ENCODE results near the gene COL15A1.
"Not testable (repeated sequence)": the region's sequence is repeated elsewhere in the genome, so short reads cannot be mapped to it uniquely, and the experiment has no call there.

Gene COL15A1

DNA sequence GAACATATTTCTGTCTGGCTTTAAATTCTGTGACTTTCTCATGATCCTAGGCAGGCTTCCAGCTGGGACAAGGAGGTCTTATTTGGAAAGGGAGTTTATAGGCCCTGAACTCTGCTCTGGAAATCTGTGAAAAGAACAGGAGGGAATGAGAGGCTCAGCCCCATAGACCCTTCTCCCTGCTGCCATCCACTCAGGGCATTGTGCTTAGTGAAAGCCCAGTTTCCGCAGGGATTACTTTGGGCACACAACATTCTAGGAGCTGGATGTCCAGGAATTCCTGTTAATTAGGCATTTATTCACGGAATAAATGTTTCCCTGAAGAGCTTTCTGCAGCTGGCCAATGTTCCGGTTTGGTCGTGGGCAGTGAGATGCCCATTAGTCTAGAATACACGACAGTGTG is 32.7 kb upstream of the COL15A1 start:
- no peak overlapping the region for H3K4me3 ChIP-seq (ENCODE audit: low read depth, low read length)
- DNase-seq (ENCODE audit: low read depth), result no peak
- TF ChIP-seq MYC (IDR thresholded peaks at IDR 0.05; ENCODE audit: low read depth, low read length) (no peak), POLR2A (IDR thresholded peaks at IDR 0.05; ENCODE audit: extremely low read depth, insufficient read length) (no peak)
- TF ChIP-seq, protein P1, sequence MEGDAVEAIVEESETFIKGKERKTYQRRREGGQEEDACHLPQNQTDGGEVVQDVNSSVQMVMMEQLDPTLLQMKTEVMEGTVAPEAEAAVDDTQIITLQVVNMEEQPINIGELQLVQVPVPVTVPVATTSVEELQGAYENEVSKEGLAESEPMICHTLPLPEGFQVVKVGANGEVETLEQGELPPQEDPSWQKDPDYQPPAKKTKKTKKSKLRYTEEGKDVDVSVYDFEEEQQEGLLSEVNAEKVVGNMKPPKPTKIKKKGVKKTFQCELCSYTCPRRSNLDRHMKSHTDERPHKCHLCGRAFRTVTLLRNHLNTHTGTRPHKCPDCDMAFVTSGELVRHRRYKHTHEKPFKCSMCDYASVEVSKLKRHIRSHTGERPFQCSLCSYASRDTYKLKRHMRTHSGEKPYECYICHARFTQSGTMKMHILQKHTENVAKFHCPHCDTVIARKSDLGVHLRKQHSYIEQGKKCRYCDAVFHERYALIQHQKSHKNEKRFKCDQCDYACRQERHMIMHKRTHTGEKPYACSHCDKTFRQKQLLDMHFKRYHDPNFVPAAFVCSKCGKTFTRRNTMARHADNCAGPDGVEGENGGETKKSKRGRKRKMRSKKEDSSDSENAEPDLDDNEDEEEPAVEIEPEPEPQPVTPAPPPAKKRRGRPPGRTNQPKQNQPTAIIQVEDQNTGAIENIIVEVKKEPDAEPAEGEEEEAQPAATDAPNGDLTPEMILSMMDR (IDR thresholded peaks at IDR 0.05; ENCODE audit: low read depth, low read length), result no peak
- TF ChIP-seq, protein P2, sequence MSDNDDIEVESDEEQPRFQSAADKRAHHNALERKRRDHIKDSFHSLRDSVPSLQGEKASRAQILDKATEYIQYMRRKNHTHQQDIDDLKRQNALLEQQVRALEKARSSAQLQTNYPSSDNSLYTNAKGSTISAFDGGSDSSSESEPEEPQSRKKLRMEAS (IDR thresholded peaks at IDR 0.05; ENCODE audit: low read depth, low read length), result no peak

DNA sequence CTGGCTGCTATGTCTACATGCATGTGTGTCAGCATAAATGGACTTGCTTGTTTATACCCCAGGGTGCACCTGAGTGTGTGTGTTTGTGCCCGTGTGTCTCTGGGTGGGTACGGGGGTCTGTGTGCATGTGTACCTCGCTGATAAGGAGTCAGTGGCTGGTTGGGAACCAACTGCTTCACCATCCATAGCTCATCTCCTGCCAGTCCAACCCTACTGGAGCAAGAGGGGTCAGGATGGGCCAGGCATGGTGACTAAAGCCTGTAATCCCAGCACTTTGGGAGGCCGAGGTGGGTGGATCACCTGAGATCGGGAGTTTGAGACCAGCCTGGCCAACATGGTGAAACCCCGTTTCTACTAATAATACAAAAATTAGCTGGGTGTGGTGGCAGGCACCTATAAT is 32.0 kb upstream of the COL15A1 start:
- not testable (repeated sequence) for DNase-seq (ENCODE audit: low read depth); H3K4me3 ChIP-seq (ENCODE audit: low read depth, low read length)

DNA sequence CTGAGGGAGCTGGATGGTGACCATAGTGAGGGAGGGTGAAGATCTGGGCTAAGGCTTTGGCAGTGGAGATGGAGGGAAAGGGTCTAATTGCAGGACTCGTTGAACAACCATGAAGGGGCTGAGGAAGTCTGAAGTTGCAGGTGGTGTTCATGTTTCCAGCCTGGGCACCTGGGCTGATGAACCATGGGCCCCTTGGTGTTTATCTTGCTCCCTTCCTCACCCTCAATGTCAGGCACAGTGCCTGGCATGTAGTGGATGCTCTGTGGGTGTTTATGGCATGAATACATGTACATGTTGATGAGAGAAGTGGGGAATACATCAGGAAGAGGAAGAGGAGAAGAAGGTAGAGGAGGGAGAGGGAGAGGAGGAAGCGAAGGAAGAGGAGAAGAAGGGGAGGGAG is 31.3 kb upstream of the COL15A1 start:
- no peak overlapping the region for H3K4me3 ChIP-seq (ENCODE audit: low read depth, low read length)
- no peak for DNase-seq (ENCODE audit: low read depth)
- TF ChIP-seq POLR2A (IDR thresholded peaks at IDR 0.05; ENCODE audit: extremely low read depth, insufficient read length), result no peak
- no peak for TF ChIP-seq MYC (IDR thresholded peaks at IDR 0.05; ENCODE audit: low read depth, low read length)
- TF ChIP-seq, protein P2 (IDR thresholded peaks at IDR 0.05; ENCODE audit: low read depth, low read length), result no peak
- TF ChIP-seq, protein P1 (IDR thresholded peaks at IDR 0.05; ENCODE audit: low read depth, low read length), result no peak

DNA sequence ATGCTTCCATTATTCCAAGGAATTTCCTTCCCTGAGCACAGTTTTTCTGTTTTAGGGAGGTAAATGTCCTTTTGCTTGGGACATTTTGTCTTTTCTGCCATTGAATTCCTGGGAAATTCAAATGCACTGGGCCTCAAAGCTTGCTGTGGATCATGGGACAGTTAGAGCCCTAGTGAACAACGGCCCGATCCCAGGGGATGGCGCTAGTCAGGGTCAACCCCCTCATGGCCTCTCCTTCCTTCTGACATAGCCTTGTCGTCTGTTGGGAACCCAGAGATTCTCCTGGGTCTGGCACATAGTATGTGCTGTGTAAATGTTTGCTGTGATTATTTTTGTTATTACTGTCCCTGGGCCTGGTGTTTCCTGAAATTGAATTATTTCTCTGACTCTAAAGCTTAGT is 30.7 kb upstream of the COL15A1 start:
- DNase-seq (ENCODE audit: low read depth), result no peak
- TF ChIP-seq POLR2A (IDR thresholded peaks at IDR 0.05; ENCODE audit: extremely low read depth, insufficient read length) (no peak), MYC (IDR thresholded peaks at IDR 0.05; ENCODE audit: low read depth, low read length) (no peak)
- TF ChIP-seq, protein P1 (IDR thresholded peaks at IDR 0.05; ENCODE audit: low read depth, low read length), result no peak
- TF ChIP-seq, protein P2 (IDR thresholded peaks at IDR 0.05; ENCODE audit: low read depth, low read length), result no peak
- H3K4me3 ChIP-seq (ENCODE audit: low read depth, low read length), result no peak overlapping the region

DNA sequence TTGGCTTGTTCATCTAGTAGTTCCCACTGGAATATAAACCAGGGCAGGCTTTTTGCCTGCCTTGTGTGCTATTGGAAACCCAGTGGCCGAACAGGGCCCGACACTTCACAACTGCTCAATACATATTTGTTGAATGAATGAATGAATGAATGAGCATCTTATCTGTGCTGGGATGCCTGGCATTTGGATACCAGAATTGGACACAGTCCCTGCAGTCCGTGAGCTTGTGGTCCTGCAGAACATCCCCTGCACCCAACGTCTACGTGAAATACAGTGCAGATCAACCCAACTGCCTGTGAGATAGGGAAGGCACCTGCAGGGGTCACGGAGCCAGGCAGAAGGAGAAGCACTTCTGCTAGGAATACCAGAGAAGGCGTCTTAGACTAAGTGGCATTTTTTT is 30.0 kb upstream of the COL15A1 start:
- TF ChIP-seq, protein P1 (IDR thresholded peaks at IDR 0.05; ENCODE audit: low read depth, low read length), result no peak
- TF ChIP-seq, protein P2 (IDR thresholded peaks at IDR 0.05; ENCODE audit: low read depth, low read length), result no peak
- no peak for TF ChIP-seq MYC (IDR thresholded peaks at IDR 0.05; ENCODE audit: low read depth, low read length)
- TF ChIP-seq POLR2A (IDR thresholded peaks at IDR 0.05; ENCODE audit: extremely low read depth, insufficient read length), result no peak
- no peak for DNase-seq (ENCODE audit: low read depth)
- H3K4me3 ChIP-seq (ENCODE audit: low read depth, low read length), result no peak overlapping the region

DNA sequence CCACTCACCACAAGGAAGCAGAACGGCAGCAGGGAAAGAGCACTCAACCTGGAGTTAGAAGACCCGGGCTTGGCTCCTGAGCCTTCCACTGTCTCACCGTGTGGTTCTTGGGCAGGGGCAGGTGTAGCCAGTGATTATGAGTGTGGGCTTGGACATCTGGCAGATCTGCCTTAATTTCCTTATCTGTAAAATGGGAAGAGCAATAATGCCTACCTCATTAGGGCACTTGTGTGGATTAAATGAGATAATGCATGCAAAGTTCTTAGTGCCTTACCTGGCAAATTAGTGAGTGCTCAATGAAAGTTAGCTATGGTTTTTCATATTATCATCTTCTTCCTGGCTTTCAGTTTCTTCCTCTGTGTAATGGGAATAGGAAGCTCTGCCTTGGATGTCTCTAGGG is 28.1 kb upstream of the COL15A1 start:
- DNase-seq (ENCODE audit: low read depth), result no peak
- no peak overlapping the region for H3K4me3 ChIP-seq (ENCODE audit: low read depth, low read length)
- TF ChIP-seq, protein P1 (IDR thresholded peaks at IDR 0.05; ENCODE audit: low read depth, low read length), result no peak
- TF ChIP-seq POLR2A (IDR thresholded peaks at IDR 0.05; ENCODE audit: extremely low read depth, insufficient read length) (no peak), MYC (IDR thresholded peaks at IDR 0.05; ENCODE audit: low read depth, low read length) (no peak)
- TF ChIP-seq, protein P2 (IDR thresholded peaks at IDR 0.05; ENCODE audit: low read depth, low read length), result no peak
